ENCODE measurements around the gene KIN.
"Not testable (repeated sequence)": the region's sequence is repeated elsewhere in the genome, so short reads cannot be mapped to it uniquely, and the experiment has no call there.

KIN gene

GRCh38 chr10:7720478-7720877 is 67.3 kb downstream of the KIN start:
- TF ChIP-seq CTCF (IDR thresholded peaks at IDR 0.05; ENCODE audit: low read depth, low read length) = no peak
- in situ Hi-C loops (cut with HindIII; ENCODE audit: low sequenced_read_pairs) = no loop called here
- no peak overlapping the region for H3K4me3 ChIP-seq (ENCODE audit: low read depth, low read length)
- DNase-seq (ENCODE audit: low read depth, low spot score) = no peak

- no peak for TF ChIP-seq CTCF (IDR thresholded peaks at IDR 0.05; ENCODE audit: low read depth, low read length)
- in situ Hi-C loops (cut with HindIII; ENCODE audit: low sequenced_read_pairs) = no loop called here
- DNase-seq (ENCODE audit: low read depth, low spot score) = no peak
- no peak overlapping the region for H3K4me3 ChIP-seq (ENCODE audit: low read depth, low read length)
Observed at GRCh38 chr10:7718685-7719084, 69.1 kb downstream of the KIN start.

GRCh38 chr10:7717767-7718166 is 70.0 kb downstream of the KIN start:
- no peak for TF ChIP-seq CTCF (IDR thresholded peaks at IDR 0.05; ENCODE audit: low read depth, low read length)
- DNase-seq (ENCODE audit: low read depth, low spot score) = no peak
- H3K4me3 ChIP-seq (ENCODE audit: low read depth, low read length) = no peak overlapping the region
- in situ Hi-C loops (cut with HindIII; ENCODE audit: low sequenced_read_pairs) = no loop called here

- H3K4me3 ChIP-seq (ENCODE audit: low read depth, low read length) = no peak overlapping the region
- in situ Hi-C loops (cut with HindIII; ENCODE audit: low sequenced_read_pairs) = no loop called here
- no peak for DNase-seq (ENCODE audit: low read depth, low spot score)
- TF ChIP-seq CTCF (IDR thresholded peaks at IDR 0.05; ENCODE audit: low read depth, low read length) = no peak
Observed at GRCh38 chr10:7715515-7715914, 72.3 kb downstream of the KIN start.

- DNase-seq (ENCODE audit: low read depth, low spot score); H3K4me3 ChIP-seq (ENCODE audit: low read depth, low read length); in situ Hi-C loops (cut with HindIII; ENCODE audit: low sequenced_read_pairs): not testable (repeated sequence)
Observed at GRCh38 chr10:7711075-7711474, 76.7 kb downstream of the KIN start.

- no peak overlapping the region for H3K4me3 ChIP-seq (ENCODE audit: low read depth, low read length)
- TF ChIP-seq CTCF (IDR thresholded peaks at IDR 0.05; ENCODE audit: low read depth, low read length) = no peak
- no peak for DNase-seq (ENCODE audit: low read depth, low spot score)
- in situ Hi-C loops (cut with HindIII; ENCODE audit: low sequenced_read_pairs) = no loop called here
Observed at GRCh38 chr10:7710446-7710845, 77.3 kb downstream of the KIN start.

GRCh38 chr10:7708832-7709231 is 79.0 kb downstream of the KIN start:
- in situ Hi-C loops (cut with HindIII; ENCODE audit: low sequenced_read_pairs) = no loop called here
- no peak overlapping the region for H3K4me3 ChIP-seq (ENCODE audit: low read depth, low read length)
- no peak for DNase-seq (ENCODE audit: low read depth, low spot score)
- no peak for TF ChIP-seq CTCF (IDR thresholded peaks at IDR 0.05; ENCODE audit: low read depth, low read length)
